Activated naive CD4-positive, alpha-beta T cell treated with anti-CD3 and anti-CD28 coated beads for 36 hours (primary cell): ENCODE results near the gene FAM47E. TPM values are rescaled to one million over a fixed set of nuclear protein-coding genes. Genes with fewer than 3 reads are reported as not detected.
"Not testable (repeated sequence)": the region's sequence is repeated elsewhere in the genome, so short reads cannot be mapped to it uniquely, and the experiment has no call there.

Experiments
- CTCF ChIA-PET: fragments of 350-600 bp; sonication (Branson Sonifier 250); formaldehyde crosslinking; loops from one replicate; lab custom pipeline; 2021; ENCODE audit warnings: antibody characterized with exemption; lab: Charles Lee
- DNase-seq: peaks from one replicate; pipeline ENCODE4 v3.0.0-alpha.2; 2020
- H3K27ac Mint-ChIP-seq: one replicate; pipeline ENCODE4 v1.8.0; 2021; ENCODE audit warnings: mild to moderate bottlenecking, mixed read lengths
- H3K27me3 Mint-ChIP-seq: one replicate; pipeline ENCODE4 v1.8.0; 2021; ENCODE audit warnings: low read depth, mixed read lengths
- H3K36me3 Mint-ChIP-seq: one replicate; pipeline ENCODE4 v1.8.0; 2021; ENCODE audit warnings: low read depth, mixed read lengths
- H3K4me1 Mint-ChIP-seq: one replicate; pipeline ENCODE4 v1.8.0; 2021; ENCODE audit warnings: low read depth, mixed read lengths
- H3K4me3 Mint-ChIP-seq: one replicate; pipeline ENCODE4 v1.8.0; 2021; ENCODE audit warnings: mild to moderate bottlenecking, moderate library complexity, mixed read lengths
- H3K9me3 Mint-ChIP-seq: one replicate; pipeline ENCODE4 v1.8.0; 2021; ENCODE audit warnings: mixed read lengths
- intact Hi-C: fragments of 100-400 bp; cut with micrococcal nuclease; formaldehyde crosslinking; loops from one replicate; pipeline ENCODE4 v1.15.1; 2023
- total RNA-seq, 2 experiments: library from RNA; stranded (reverse); gene quantifications; one replicate each; pipeline ENCODE4 v1.2.3, GENCODE V29; 2021

The FAM47E gene
- total RNA-seq, 2 experiments from 2014 or later = not detected

DNA sequence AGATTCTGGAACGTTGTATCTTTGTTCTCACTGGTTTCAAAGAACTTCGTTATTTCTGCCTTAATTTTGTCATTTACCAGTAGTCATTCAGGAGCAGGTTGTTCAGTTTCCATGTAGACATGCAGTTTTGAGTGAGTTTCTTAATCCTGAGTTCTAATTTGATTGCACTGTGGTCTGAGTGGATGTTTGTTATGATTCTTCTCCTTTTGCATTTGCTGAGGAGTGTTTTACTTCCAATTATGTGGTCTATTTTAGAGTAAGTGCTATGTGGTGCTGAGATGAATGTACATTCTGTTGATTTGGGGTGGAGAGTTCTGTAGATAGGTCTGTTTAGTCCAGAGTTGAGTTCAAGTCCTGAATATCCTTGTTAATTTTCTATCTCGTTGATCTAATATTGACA, 36.3 kb downstream of the FAM47E start:
- H3K36me3 Mint-ChIP-seq, intact Hi-C loops, H3K27me3 Mint-ChIP-seq, H3K4me1 Mint-ChIP-seq, H3K4me3 Mint-ChIP-seq, H3K9me3 Mint-ChIP-seq, CTCF ChIA-PET, DNase-seq, H3K27ac Mint-ChIP-seq: not testable (repeated sequence)

DNA sequence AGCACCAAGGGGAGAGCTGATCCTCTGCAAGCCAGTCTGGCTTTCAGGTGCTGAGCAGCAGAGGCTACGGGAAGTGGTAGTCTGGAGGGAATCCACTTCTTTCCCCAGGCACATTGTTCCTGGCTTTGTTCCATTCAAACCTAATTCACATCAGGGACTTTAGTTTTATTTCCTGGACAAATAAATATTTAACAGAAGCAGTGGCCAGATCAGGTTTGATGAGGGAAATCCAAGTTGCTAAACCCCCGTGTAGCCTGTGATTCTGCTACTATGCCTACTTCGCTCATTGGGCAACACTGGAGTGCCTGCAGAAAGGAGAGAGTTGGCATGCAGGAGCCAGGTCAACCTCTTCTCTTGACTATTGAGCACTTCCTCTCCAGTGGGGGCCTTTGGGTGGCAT, 41.2 kb downstream of the FAM47E start:
- Mint-ChIP-seq H3K4me3 (no peak overlapping the region), H3K36me3 (no peaks in the 10 kb centered on the region), H3K4me1 (no peaks in the 10 kb centered on the region), H3K27ac (no peak overlapping the region), H3K9me3 (peaks cover 9% of the 10 kb centered on the region), H3K27me3 (peaks cover 3% of the 10 kb centered on the region)
- no peak for DNase-seq
- CTCF ChIA-PET = no interaction called here
- intact Hi-C loops = no loop called here

DNA sequence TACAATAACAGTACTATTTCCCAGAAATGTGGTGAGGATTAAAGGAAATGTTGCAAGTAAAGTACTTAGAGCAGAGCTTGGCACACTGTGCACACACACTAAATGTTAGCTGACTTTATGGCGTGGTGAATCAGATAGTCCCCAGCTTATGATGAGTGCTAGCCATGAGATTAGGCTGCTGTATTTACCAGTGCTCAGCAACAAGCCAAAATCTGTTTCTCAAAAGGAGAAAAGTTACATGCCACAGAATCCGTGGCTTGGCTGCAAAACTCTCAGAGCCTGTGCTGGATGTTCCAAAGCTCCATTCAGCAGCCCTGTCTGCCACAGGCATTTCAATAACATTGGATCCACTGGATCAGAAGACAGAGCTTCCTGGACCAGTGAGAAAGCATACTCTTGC, 42.3 kb downstream of the FAM47E start:
- Mint-ChIP-seq H3K4me1 (no peaks in the 10 kb centered on the region), H3K4me3 (no peak overlapping the region), H3K27ac (no peak overlapping the region), H3K27me3 (peaks cover 7% of the 10 kb centered on the region), H3K36me3 (peaks cover 4% of the 10 kb centered on the region), H3K9me3 (peaks cover 16% of the 10 kb centered on the region)
- CTCF ChIA-PET = interaction anchor here (0.6 to 1.2 kb wide), 2 partner anchors 10 to 114 kb away, joined by 4 to 7 read pairs; no protein-coding TSS in a partner anchor
- intact Hi-C loops = no loop called here
- no peak for DNase-seq

DNA sequence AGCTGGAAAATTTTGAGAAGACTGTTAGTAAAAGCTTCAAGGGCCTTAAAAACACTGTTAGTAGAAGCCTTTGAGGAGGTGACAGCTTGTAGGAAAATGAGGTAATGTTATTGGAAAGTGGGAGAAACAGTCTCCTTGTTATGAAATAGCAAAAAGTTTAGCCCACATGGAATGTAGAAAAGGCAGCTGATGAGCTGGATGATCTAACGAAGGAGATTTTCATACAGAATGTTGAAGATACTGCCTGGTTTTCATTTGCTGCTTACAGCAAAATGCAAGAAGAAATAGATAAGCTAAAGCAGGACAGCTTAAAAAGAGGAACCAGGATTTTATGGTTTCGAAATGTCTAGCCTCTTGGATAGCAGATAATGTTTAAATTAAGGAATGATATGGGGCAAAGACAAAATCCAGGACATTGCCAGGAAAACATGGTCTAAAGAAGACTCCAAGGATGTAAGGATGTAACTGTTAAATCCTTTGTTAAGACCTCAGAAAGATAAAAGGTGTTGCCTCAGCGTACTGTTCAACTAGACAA, 44.8 kb downstream of the FAM47E start:
- Mint-ChIP-seq H3K4me1 (peaks cover 7% of the 10 kb centered on the region), H3K4me3 (no peak overlapping the region), H3K36me3 (peaks cover 4% of the 10 kb centered on the region), H3K9me3 (peaks cover 16% of the 10 kb centered on the region), H3K27me3 (peaks cover 7% of the 10 kb centered on the region), H3K27ac (no peak overlapping the region)
- intact Hi-C loops = no loop called here
- DNase-seq = no peak
- CTCF ChIA-PET = no interaction called here

DNA sequence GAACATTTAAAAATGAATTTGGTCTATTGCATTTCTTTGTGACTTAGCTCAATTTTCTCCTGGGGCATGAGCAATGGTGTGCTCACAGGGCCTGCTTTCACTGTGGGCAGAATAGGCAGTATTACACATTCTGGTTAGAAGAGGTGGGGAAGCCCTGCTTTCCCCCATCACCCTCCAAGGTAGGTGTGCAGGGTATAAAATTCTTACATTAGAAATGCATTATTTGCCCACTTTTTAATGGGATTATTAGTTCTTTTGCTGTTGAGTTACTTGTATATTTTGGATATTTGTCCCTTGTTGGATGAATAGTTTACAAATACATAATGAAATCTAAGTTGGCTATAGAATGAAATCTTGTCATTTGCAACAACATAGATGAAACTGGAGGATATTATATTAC, 46.7 kb downstream of the FAM47E start:
- Mint-ChIP-seq H3K27ac (no peak overlapping the region), H3K4me1 (peaks cover 12% of the 10 kb centered on the region), H3K27me3 (peaks cover 7% of the 10 kb centered on the region), H3K36me3 (peaks cover 4% of the 10 kb centered on the region), H3K4me3 (no peak overlapping the region), H3K9me3 (peaks cover 16% of the 10 kb centered on the region)
- intact Hi-C loops = no loop called here
- CTCF ChIA-PET = interaction anchor here (0.5 kb wide), 1 partner anchor 63 kb away, joined by 3 read pairs; no protein-coding TSS in a partner anchor
- no peak for DNase-seq

DNA sequence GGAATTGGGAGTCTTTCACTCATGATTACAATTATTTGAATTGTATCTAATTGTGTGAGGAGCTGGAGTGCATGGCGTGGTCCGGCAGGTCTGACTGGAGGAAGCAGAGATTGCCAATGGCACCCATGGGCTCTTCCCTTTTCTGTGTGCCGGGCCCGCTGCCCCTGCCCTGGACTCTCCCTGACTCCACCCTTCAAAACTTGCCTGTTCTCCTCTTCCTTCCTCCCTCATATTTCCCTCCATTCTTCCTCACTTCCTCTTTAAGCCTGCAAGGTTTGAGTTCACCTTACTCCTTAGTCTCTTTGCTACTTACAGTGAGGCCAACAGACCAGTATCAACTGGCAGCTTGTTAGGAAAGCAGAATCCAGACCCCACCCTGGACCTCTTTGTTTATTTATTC, 48.5 kb downstream of the FAM47E start:
- Mint-ChIP-seq H3K9me3 (peaks cover 16% of the 10 kb centered on the region), H3K27ac (no peak overlapping the region), H3K36me3 (peaks cover 4% of the 10 kb centered on the region), H3K4me1 (peaks cover 17% of the 10 kb centered on the region), H3K4me3 (no peak overlapping the region), H3K27me3 (peaks cover 7% of the 10 kb centered on the region)
- intact Hi-C loops = loop anchor here (2.0 to 10.0 kb wide), 4 partner anchors 49 to 435 kb away; partner anchors contain the start of genes FAM47E and NUP54
- no peak for DNase-seq
- CTCF ChIA-PET = no interaction called here

DNA sequence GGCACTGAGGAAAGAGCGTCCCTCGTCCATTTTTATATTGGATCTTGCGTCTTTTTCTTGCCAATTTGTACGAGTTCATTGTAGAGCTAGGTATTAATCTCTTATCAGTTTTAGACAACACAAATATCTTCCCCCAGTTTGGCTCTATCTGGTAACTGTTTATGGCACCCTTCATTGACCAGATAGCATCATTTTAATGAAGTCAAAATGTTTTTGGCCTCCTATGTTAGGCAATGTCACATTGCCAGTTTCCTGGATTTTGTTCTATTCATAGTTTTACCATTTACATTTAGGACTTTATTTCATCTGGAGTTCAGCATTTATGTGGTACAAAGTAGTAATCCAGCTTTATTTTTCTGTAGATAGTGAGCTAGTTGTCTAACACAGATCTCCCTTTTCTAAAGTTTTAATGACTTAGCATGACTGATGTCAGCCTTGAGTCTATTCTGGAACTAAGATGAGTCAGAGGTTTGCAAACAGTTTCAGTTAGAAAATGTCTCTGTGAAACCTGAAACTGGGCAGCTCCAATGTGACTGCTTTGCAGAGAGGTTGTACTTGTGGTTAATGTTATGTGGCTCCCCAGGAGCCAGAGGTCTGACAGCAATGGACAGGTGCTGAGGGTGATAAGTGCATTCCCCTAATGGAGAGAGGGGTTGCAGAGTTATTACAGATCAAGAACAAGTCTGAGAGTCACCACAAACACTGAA, 49.7 kb downstream of the FAM47E start:
- Mint-ChIP-seq H3K27me3 (peaks cover 4% of the 10 kb centered on the region), H3K36me3 (peaks cover 4% of the 10 kb centered on the region), H3K4me3 (no peak overlapping the region), H3K4me1 (peaks cover 23% of the 10 kb centered on the region), H3K27ac (no peak overlapping the region), H3K9me3 (peaks cover 15% of the 10 kb centered on the region)
- DNase-seq = peak; percentile 60
- CTCF ChIA-PET = interaction anchor here (1.1 to 1.3 kb wide), 2 partner anchors 74 to 77 kb away, joined by 3 to 4 read pairs; no protein-coding TSS in a partner anchor
- intact Hi-C loops = loop anchor here (1.0 to 10.0 kb wide), 8 partner anchors 50 to 727 kb away; partner anchors contain the start of genes FAM47E and NUP54

DNA sequence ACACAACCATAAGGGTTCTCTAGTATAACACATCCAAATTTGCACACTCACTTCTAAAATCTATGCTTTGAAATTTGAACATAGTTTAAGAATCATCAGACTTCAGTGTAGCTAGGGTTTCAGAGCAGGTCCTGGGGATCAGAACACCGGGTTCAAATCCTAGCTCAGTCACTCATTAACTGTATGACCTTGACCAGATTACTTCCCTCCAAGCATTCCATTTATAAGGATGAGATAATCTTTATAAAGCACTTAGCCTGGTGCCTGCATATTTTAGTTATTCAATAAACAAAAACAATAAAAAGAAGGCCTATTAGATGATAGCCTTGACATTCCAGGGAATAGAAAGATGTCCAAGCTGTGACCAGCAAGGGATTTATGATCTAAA, 50.2 kb downstream of the FAM47E start:
- intact Hi-C loops = loop anchor here (1.0 to 10.0 kb wide), 8 partner anchors 51 to 727 kb away; partner anchors contain the start of genes FAM47E and NUP54
- H3K4me3 Mint-ChIP-seq = no peak overlapping the region
- H3K9me3 Mint-ChIP-seq = peaks cover 12% of the 10 kb centered on the region
- peaks cover 4% of the 10 kb centered on the region for H3K36me3 Mint-ChIP-seq
- H3K4me1 Mint-ChIP-seq = peaks cover 23% of the 10 kb centered on the region
- CTCF ChIA-PET = interaction anchor here (1.1 to 1.3 kb wide), 2 partner anchors 74 to 76 kb away, joined by 3 to 4 read pairs; no protein-coding TSS in a partner anchor
- DNase-seq = no peak
- peaks cover 4% of the 10 kb centered on the region for H3K27me3 Mint-ChIP-seq
- no peak overlapping the region for H3K27ac Mint-ChIP-seq

DNA sequence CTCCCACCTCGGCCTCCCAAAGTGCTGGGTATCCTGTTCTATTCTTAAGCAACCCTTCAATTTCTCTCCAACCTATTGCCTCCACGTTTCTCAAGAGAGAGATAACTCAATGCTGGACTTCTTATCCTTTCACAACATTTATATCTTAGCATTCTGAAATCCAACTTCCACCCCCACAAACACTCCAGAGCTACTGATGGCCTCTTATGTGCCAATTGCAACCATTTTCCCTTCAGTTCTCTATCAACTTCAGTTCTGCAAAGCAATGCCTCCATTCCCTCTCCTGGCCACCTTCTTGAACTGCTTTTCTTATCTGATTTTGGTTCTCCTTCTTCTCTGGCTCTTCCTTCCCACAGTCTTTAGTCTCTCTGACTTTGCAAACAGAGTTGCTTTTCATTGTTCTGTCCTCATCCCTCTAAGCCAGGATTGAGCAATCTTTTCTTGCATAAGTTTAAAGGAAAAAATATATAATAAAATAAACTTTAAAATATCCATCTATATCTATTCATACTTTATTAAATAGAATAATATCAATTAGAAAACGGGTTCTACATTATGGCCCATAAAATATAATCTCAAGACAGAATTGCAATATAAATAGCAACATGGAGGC, 51.4 kb downstream of the FAM47E start:
- CTCF ChIA-PET = interaction anchor here (2.1 kb wide), 1 partner anchor 123 kb away, joined by 6 read pairs; no protein-coding TSS in a partner anchor
- no peak overlapping the region for H3K4me3 Mint-ChIP-seq
- H3K4me1 Mint-ChIP-seq = peaks cover 23% of the 10 kb centered on the region
- intact Hi-C loops = loop anchor here (5.0 to 10.0 kb wide), 3 partner anchors 106 to 432 kb away; partner anchors contain the start of gene NUP54
- DNase-seq = no peak
- H3K9me3 Mint-ChIP-seq = peaks cover 6% of the 10 kb centered on the region
- peaks cover 4% of the 10 kb centered on the region for H3K36me3 Mint-ChIP-seq
- peaks cover 4% of the 10 kb centered on the region for H3K27me3 Mint-ChIP-seq
- no peak overlapping the region for H3K27ac Mint-ChIP-seq

DNA sequence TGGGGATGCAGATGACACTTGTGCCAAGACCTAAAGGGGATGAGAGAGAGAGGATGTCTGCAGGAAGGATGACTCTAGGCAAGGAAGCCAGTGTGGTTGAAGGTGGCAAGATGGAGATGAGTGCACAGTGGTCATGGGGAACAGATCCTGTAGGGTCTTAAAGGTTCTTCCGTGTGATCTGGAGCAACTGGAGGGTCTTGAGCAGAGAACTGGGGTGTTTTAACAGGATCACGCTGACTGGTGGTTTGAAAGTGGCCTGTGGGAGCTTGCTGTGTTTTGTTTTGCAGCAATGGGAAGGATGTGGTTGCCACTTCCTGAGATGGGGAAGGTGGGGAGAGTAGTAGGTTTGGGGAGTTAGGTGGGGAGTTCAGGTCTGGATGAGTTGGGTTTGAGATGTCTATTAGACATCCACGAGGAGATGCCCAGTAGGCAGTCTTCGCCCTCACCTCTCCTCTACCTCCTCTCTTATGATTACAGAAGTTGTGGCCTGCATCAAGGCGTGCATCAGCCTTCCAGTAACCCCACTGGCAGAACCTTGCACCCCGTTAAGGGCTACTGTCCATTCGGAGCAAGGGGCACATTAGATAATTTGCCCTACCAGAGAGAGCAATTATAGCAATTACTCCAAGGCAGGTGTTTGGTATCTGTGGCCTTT, 53.6 kb downstream of the FAM47E start:
- H3K4me3 Mint-ChIP-seq = peak overlapping the region; percentile 72
- CTCF ChIA-PET = interaction anchor here (0.6 to 2.3 kb wide), 7 partner anchors 10 to 199 kb away, joined by 3 to 15 read pairs (median 3); no protein-coding TSS in a partner anchor
- H3K27me3 Mint-ChIP-seq = peaks cover 4% of the 10 kb centered on the region
- H3K27ac Mint-ChIP-seq = no peak overlapping the region
- H3K36me3 Mint-ChIP-seq = no peaks in the 10 kb centered on the region
- H3K9me3 Mint-ChIP-seq = no peaks in the 10 kb centered on the region
- peak; percentile 45 for DNase-seq
- intact Hi-C loops = loop anchor here (5.0 to 10.0 kb wide), 2 partner anchors 72 to 430 kb away; no protein-coding TSS in a partner anchor
- H3K4me1 Mint-ChIP-seq = peaks cover 23% of the 10 kb centered on the region

DNA sequence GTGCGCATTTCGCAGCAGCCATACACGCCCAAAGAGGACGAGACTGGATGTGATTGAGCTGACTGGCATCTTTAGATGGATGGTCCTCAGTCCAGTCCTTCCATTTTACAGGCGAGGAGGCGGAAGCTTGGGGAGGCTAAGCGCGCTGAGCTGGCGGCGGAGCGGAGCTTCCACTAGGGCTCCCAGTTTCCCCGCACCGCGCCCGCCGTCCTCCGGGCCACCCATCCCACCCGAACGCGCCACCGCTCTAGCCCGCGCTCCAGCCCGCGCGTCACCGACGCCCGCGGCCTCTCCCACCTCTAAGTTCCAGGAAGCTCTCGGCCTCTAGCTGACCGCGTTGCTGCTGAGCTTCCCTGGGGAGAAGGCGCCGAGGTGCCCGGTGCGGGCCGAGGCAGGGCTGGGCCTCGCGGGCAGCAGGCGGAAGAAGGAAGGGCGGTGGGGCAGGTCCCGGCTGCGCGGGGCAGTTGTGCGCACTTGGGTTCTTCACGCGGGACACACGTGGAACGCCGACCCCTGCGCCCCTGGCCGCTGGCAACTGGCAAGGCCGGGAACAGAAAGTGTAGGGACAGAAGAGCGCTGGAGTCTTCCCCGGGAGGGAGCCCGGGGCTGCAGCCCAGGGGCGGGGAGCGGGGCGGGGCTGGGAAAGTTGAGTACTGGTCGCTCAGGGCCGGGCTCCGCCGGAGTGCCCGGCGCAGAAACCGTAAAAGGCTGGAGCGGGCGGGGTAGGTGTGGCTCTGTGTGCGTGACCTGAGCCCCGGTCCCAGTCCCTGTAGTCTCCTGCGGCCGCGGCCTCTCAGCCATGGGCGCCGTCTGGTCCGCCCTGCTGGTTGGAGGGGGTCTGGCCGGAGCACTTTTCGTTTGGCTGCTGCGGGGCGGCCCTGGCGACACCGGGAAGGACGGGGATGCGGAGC, 54.7 kb downstream of the FAM47E start, which contains the start of gene STBD1:
STBD1 (plus strand) TSS at position 763 of the 911 bp plus-strand sequence; CDS start at position 800, 37 bp downstream.
- peak; percentile 19 for DNase-seq
- peak within 1 kb of the TSS; percentile 72 for H3K4me3 Mint-ChIP-seq
- H3K4me1 Mint-ChIP-seq = peaks cover 17% of the 10 kb centered on the region
- intact Hi-C loops = loop anchor here (2.0 to 10.0 kb wide), 4 partner anchors 71 to 429 kb away; no protein-coding TSS in a partner anchor
- no peak within 1 kb of the TSS for H3K27ac Mint-ChIP-seq
- H3K9me3 Mint-ChIP-seq = no peaks in the 10 kb centered on the region
- CTCF ChIA-PET = interaction anchor here (0.6 to 2.3 kb wide), 8 partner anchors 11 to 198 kb away, joined by 3 to 15 read pairs (median 3); no protein-coding TSS in a partner anchor
- no peaks in the 10 kb centered on the region for H3K36me3 Mint-ChIP-seq
- H3K27me3 Mint-ChIP-seq = peaks cover 4% of the 10 kb centered on the region
